Sigmoid colon (tissue), 4 donors: Measurements from ENCODE around the gene SLCO3A1.

ENCODE experiments used
- CTCF ChIP-seq, 4 experiments: fragments of 450-650 bp in 3 of 4; fragments of 200-600 bp in 1 of 4; IDR thresholded peaks; one replicate each; pipeline ENCODE4 v1.5.1; 2016 to 2019; ENCODE audit warnings: antibody characterized with exemption in 4 of 4, mild to moderate bottlenecking in 3 of 4, moderate library complexity in 2 of 4
- EP300 ChIP-seq, 4 donors: sonication (generic); formaldehyde crosslinking; IDR thresholded peaks; one replicate each; pipeline ENCODE4 v1.6.1; 2017; ENCODE audit warnings: antibody characterized with exemption in 4 of 4

GRCh38 chr15:92040350-92040749, 186.8 kb downstream of the SLCO3A1 start:
- TF ChIP-seq CTCF (IDR thresholded peaks at IDR 0.05) (no peak), EP300 (IDR thresholded peaks at IDR 0.05) (no peak)
